Cardiac fibroblast (primary cell): Measurements from ENCODE around the gene ASB2.

Experiments used
- DNase-seq, 2 donors: peaks; one replicate each; pipeline versions ENCODE4 v3.0.0 to v3.0.0-alpha.2; 2010; ENCODE audit warnings: low read depth in 2 of 2
- H3K4me3 ChIP-seq, 2 donors: replicated peaks in 1 of 2; 1 replicate in 1 of 2; 2 replicates in 1 of 2; pipeline ENCODE4 v1.5.1; 2011; ENCODE audit warnings: low read depth in 2 of 2, low read length in 2 of 2, mild to moderate bottlenecking in 2 of 2, moderate library complexity in 1 of 2
- CTCF ChIP-seq: IDR thresholded peaks from one replicate; pipeline ENCODE4 v1.5.1; 2011; ENCODE audit warnings: low read depth, mild to moderate bottlenecking, low read length, inconsistent platforms

ASB2 gene

GRCh38 chr14:93982230-93983007, 6.0 kb upstream of the ASB2 start:
- no peak overlapping the region for H3K4me3 ChIP-seq
- DNase-seq, result no peak
- TF ChIP-seq CTCF, result no peak

GRCh38 chr14:93981316-93982229, 5.2 kb upstream of the ASB2 start:
- H3K4me3 ChIP-seq, result no peak overlapping the region
- TF ChIP-seq CTCF, result no peak
- no peak for DNase-seq

GRCh38 chr14:93980456-93981201, 4.3 kb upstream of the ASB2 start:
- no peak for TF ChIP-seq CTCF
- no peak overlapping the region for H3K4me3 ChIP-seq
- DNase-seq, result peak in 1 of 2 donors; percentile 46

- H3K4me3 ChIP-seq, result no peak overlapping the region
- TF ChIP-seq CTCF, result no peak
- DNase-seq, result no peak
Observed at GRCh38 chr14:93978735-93979134, 2.4 kb upstream of the ASB2 start.

GRCh38 chr14:93977790-93978581, 1.6 kb upstream of the ASB2 start:
- TF ChIP-seq CTCF, result no peak
- H3K4me3 ChIP-seq, result no peak overlapping the region
- DNase-seq, result no peak

GRCh38 chr14:93977171-93977570, 801 bp upstream of the ASB2 start:
- H3K4me3 ChIP-seq, result no peak overlapping the region

More at GRCh38 chr14:93977171-93977570, 801 bp upstream of the ASB2 start:
- TF ChIP-seq CTCF, result no peak
- no peak for DNase-seq
